Body of pancreas (tissue), 4 donors: ENCODE data around the gene IL17F. TPM values are rescaled to one million over a fixed set of nuclear protein-coding genes. Genes with fewer than 3 reads are reported as not detected.

Experiments used
- ATAC-seq: fragments of 150-250 bp; one replicate; pipeline ENCODE4 v1.9.1; 2016
- DNase-seq, 4 donors: peaks; one replicate each; pipeline ENCODE4 v3.0.0-alpha.2; 2019
- H3K27ac ChIP-seq, 4 donors: fragments of 200-600 bp; sonication (generic); 1 replicate in 3 of 4; 2 replicates in 1 of 4; pipeline versions ENCODE4 v1.5.1 to v1.6.1; 2016 to 2019; ENCODE audit warnings: mild to moderate bottlenecking in 1 of 4, mixed read lengths in 1 of 4, moderate library complexity in 1 of 4
- H3K27me3 ChIP-seq, 2 donors: fragments of 200-600 bp; sonication (generic); one replicate each; pipeline ENCODE4 v1.6.0; 2016; ENCODE audit warnings: mild to moderate bottlenecking in 1 of 2
- H3K36me3 ChIP-seq, 2 donors: fragments of 200-600 bp; sonication (generic); replicated peaks in 1 of 2; 2 replicates each; pipeline ENCODE4 v1.5.1; 2016; ENCODE audit warnings: low read depth in 2 of 2; ENCODE audit not compliant: insufficient read depth in 1 of 2
- H3K4me1 ChIP-seq: fragments of 200-600 bp; sonication (generic); one replicate; pipeline ENCODE4 v1.6.0; 2016
- H3K4me3 ChIP-seq, 2 donors: fragments of 200-600 bp; sonication (generic); 1 replicate in 1 of 2; 2 replicates in 1 of 2; pipeline ENCODE4 v1.5.1; 2016 to 2019
- H3K9me3 ChIP-seq, 3 donors: fragments of 200-600 bp; sonication (generic); 1 replicate in 2 of 3; 2 replicates in 1 of 3; pipeline ENCODE4 v1.5.1; 2016
- CTCF ChIP-seq, 7 experiments: fragments of 450-650 bp in 4 of 7; fragments of 200-600 bp in 3 of 7; sonication (generic) in 3 of 7; IDR thresholded peaks; one replicate each; pipeline ENCODE4 v1.5.1; 2016 to 2019; ENCODE audit warnings: antibody characterized with exemption in 7 of 7
- POLR2A ChIP-seq, 3 donors: fragments of 450-650 bp; IDR thresholded peaks; one replicate each; pipeline ENCODE4 v1.6.1; 2016; ENCODE audit warnings: antibody characterized with exemption in 3 of 3, mild to moderate bottlenecking in 2 of 3
- WGBS, 2 donors: methylation state at CpG; one replicate each; pipeline ENCODE4 v1.1.5; 2017; 5-methylcytosine and 5-hydroxymethylcytosine counted together
- intact Hi-C: fragments of 100-400 bp; cut with DNase I; formaldehyde crosslinking; loops from one replicate; pipeline ENCODE4 v1.15.1; 2023
- total RNA-seq, 2 donors: library from RNA; depleted of rRNA; stranded (reverse); fragments of >200 nt; gene quantifications; one replicate each; pipeline ENCODE4 v1.1.0, GENCODE V29; 2016

IL17F gene
- total RNA-seq, 2 donors from 2014 or later: not detected

GRCh38 chr6:52285177-52286068, 41.1 kb upstream of the IL17F start:
- DNase-seq (no peak), ATAC-seq (no peak)
- TF ChIP-seq POLR2A (IDR thresholded peaks at IDR 0.05) (no peak), CTCF (IDR thresholded peaks at IDR 0.05) (peak in 2 of 7 experiments; percentile 6 to 12)
- Histone ChIP-seq H3K9me3 (no peaks in the 10 kb centered on the region), H3K27me3 (no peaks in the 10 kb centered on the region), H3K4me3 (peak overlapping the region in 1 of 2 donors; percentile 22), H3K36me3 (peaks cover 4 to 9% of the 10 kb centered on the region in 2 donors), H3K4me1 (peaks cover 12% of the 10 kb centered on the region), H3K27ac (peak overlapping the region in 1 of 4 donors; percentile 52)
- WGBS, 2 donors: 3 to 5% methylated on average over 12 of the region's 12 CpGs
- intact Hi-C loops: no loop called here

GRCh38 chr6:52284460-52285176, 40.3 kb upstream of the IL17F start, which contains the start of gene MCM3:
TSS of gene MCM3 (minus strand) at chr6:52284742. CDS start at chr6:52284674, 68 bp downstream.
- intact Hi-C loops: no loop called here
- no peaks in the 10 kb centered on the region for H3K9me3 ChIP-seq
- WGBS, 2 donors: 0% methylated on average over 14 to 53 of the region's 53 CpGs
- ATAC-seq (peak; percentile 99), DNase-seq (peak; percentile 97 to 99 (median 97))
- peak within 1 kb of the TSS; percentile 37 to 43 for H3K4me3 ChIP-seq
- TF ChIP-seq POLR2A (IDR thresholded peaks at IDR 0.05): peak in 2 of 3 donors; percentile 47 to 52
- TF ChIP-seq CTCF (IDR thresholded peaks at IDR 0.05): peak in 5 of 7 experiments; percentile 3 to 48 (median 38)
- H3K4me1 ChIP-seq: peaks cover 12% of the 10 kb centered on the region
- peak within 1 kb of the TSS; percentile 31 to 68 (median 48) for H3K27ac ChIP-seq
- no peaks in the 10 kb centered on the region for H3K27me3 ChIP-seq
- H3K36me3 ChIP-seq: peaks cover 4 to 14% of the 10 kb centered on the region in 2 donors

- Histone ChIP-seq H3K4me3 (peak overlapping the region; percentile 37 to 43), H3K9me3 (no peaks in the 10 kb centered on the region), H3K36me3 (peaks cover 4 to 18% of the 10 kb centered on the region in 2 donors), H3K27ac (peak overlapping the region in 3 of 4 donors; percentile 31 to 68 (median 62)), H3K4me1 (peaks cover 12% of the 10 kb centered on the region), H3K27me3 (no peaks in the 10 kb centered on the region)
- DNase-seq: peak in 3 of 4 donors; percentile 29 to 42 (median 39)
- TF ChIP-seq POLR2A (IDR thresholded peaks at IDR 0.05): no peak
- TF ChIP-seq CTCF (IDR thresholded peaks at IDR 0.05): no peak
- intact Hi-C loops: no loop called here
- WGBS, 2 donors: 0 to 1% methylated on average over 14 of the region's 14 CpGs
- no peak for ATAC-seq
Measured at GRCh38 chr6:52284131-52284459, 39.8 kb upstream of the IL17F start.

GRCh38 chr6:52283111-52283510, 38.8 kb upstream of the IL17F start:
- no peaks in the 10 kb centered on the region for H3K27me3 ChIP-seq
- TF ChIP-seq CTCF (IDR thresholded peaks at IDR 0.05): no peak
- no peak for TF ChIP-seq POLR2A (IDR thresholded peaks at IDR 0.05)
- H3K36me3 ChIP-seq: peaks cover 4 to 24% of the 10 kb centered on the region in 2 donors
- no peak overlapping the region for H3K27ac ChIP-seq
- DNase-seq (no peak), ATAC-seq (no peak)
- H3K4me1 ChIP-seq: peaks cover 12% of the 10 kb centered on the region
- intact Hi-C loops: no loop called here
- H3K9me3 ChIP-seq: no peaks in the 10 kb centered on the region
- no peak overlapping the region for H3K4me3 ChIP-seq
- 53 to 69% methylated on average over 6 of the region's 6 CpGs for WGBS, 2 donors
